IPS-15b (cell line): ENCODE measurements around the gene AMER2.

Experiments used
- H3K27me3 ChIP-seq: one replicate; pipeline ENCODE4 v1.6.1; 2013; ENCODE audit warnings: low read length; ENCODE audit not compliant: control insufficient read depth, insufficient read depth
- H3K36me3 ChIP-seq: one replicate; pipeline ENCODE4 v1.6.1; 2013; ENCODE audit warnings: low read length; ENCODE audit not compliant: control insufficient read depth, insufficient read depth
- H3K4me1 ChIP-seq: one replicate; pipeline ENCODE4 v1.6.1; 2013; ENCODE audit warnings: mild to moderate bottlenecking, low read length; ENCODE audit not compliant: control insufficient read depth, insufficient read depth
- H3K4me3 ChIP-seq: one replicate; pipeline ENCODE4 v1.5.1; 2013; ENCODE audit warnings: low read depth, low read length
- H3K9ac ChIP-seq: one replicate; pipeline ENCODE4 v1.6.1; 2013; ENCODE audit warnings: low read depth, mild to moderate bottlenecking, low read length
- H3K9me3 ChIP-seq: one replicate; pipeline ENCODE4 v1.6.1; 2013; ENCODE audit warnings: mild to moderate bottlenecking, low read length; ENCODE audit not compliant: control insufficient read depth, insufficient read depth

Gene AMER2

DNA sequence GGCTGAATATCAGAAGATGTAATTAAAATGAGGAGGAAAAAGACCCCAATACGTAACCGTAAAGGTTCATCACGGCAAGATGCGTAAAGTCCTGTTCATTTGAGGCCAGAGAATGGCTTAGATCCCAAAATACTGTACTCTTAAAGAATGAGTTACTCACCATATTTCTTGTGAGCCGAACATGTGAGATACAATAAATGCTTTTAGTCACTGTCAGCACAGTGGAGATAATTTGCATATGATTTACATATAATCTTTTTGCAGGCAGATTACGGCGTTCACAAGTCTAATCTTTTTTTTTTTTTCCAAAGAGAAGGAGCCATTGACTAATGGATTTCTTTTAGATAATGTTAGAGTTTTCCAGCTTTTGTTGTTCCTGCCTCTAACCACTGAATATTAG lies 28.4 kb downstream of the AMER2 start:
- H3K4me3 ChIP-seq, result no peak overlapping the region
- H3K9me3 ChIP-seq, result no peaks in the 10 kb centered on the region
- H3K36me3 ChIP-seq, result no peaks in the 10 kb centered on the region
- no peaks in the 10 kb centered on the region for H3K4me1 ChIP-seq
- no peaks in the 10 kb centered on the region for H3K27me3 ChIP-seq
- H3K9ac ChIP-seq, result no peak overlapping the region

DNA sequence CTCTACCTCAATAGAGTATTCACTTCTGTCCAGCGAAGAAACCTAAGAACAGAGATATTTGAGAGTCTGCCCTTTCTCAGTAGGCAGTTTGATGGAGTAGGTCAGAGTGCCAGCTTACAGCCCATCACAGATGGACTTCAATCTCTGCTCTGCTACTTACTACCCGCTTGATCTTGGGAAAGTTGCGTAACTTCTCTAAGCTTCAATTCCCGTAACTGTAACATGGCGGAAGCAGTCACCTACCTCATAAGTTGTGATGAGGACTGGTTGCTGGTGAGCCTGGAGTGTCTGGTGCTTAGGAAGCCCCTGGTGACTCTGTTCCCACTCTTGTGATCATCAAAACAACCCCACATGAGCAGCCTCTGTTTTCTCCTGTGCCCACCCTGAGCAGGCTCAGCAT lies 31.0 kb downstream of the AMER2 start:
- no peak overlapping the region for H3K9ac ChIP-seq
- H3K36me3 ChIP-seq, result no peaks in the 10 kb centered on the region
- H3K9me3 ChIP-seq, result no peaks in the 10 kb centered on the region
- H3K27me3 ChIP-seq, result peaks cover 1% of the 10 kb centered on the region
- H3K4me3 ChIP-seq, result no peak overlapping the region
- H3K4me1 ChIP-seq, result peaks cover 17% of the 10 kb centered on the region

GRCh38 chr13:25137788-25138115 lies 34.3 kb downstream of the AMER2 start:
- no peaks in the 10 kb centered on the region for H3K9me3 ChIP-seq
- H3K4me3 ChIP-seq, result peak overlapping the region; percentile 7

GRCh38 chr13:25136880-25137787 lies 35.0 kb downstream of the AMER2 start:
- peaks cover 8% of the 10 kb centered on the region for H3K27me3 ChIP-seq
- peak overlapping the region; percentile 7 for H3K4me3 ChIP-seq
- no peak overlapping the region for H3K9ac ChIP-seq
- no peaks in the 10 kb centered on the region for H3K36me3 ChIP-seq
- H3K4me1 ChIP-seq, result peaks cover 22% of the 10 kb centered on the region
- no peaks in the 10 kb centered on the region for H3K9me3 ChIP-seq

More at GRCh38 chr13:25137788-25138115, 34.3 kb downstream of the AMER2 start:
- H3K36me3 ChIP-seq, result no peaks in the 10 kb centered on the region
- H3K9ac ChIP-seq, result no peak overlapping the region
- peaks cover 19% of the 10 kb centered on the region for H3K4me1 ChIP-seq
- peaks cover 8% of the 10 kb centered on the region for H3K27me3 ChIP-seq

GRCh38 chr13:25135896-25136295 lies 36.2 kb downstream of the AMER2 start:
- H3K4me1 ChIP-seq, result peaks cover 28% of the 10 kb centered on the region
- H3K9ac ChIP-seq, result no peak overlapping the region
- H3K27me3 ChIP-seq, result peaks cover 8% of the 10 kb centered on the region
- no peaks in the 10 kb centered on the region for H3K36me3 ChIP-seq
- H3K9me3 ChIP-seq, result no peaks in the 10 kb centered on the region
- no peak overlapping the region for H3K4me3 ChIP-seq

- no peak overlapping the region for H3K9ac ChIP-seq
- H3K36me3 ChIP-seq, result no peaks in the 10 kb centered on the region
- H3K4me3 ChIP-seq, result no peak overlapping the region
- peaks cover 28% of the 10 kb centered on the region for H3K4me1 ChIP-seq
- no peaks in the 10 kb centered on the region for H3K9me3 ChIP-seq
- peaks cover 8% of the 10 kb centered on the region for H3K27me3 ChIP-seq
These were observed 39.2 kb downstream of the AMER2 start for GRCh38 chr13:25132751-25133390.

GRCh38 chr13:25131881-25132420 lies 40.1 kb downstream of the AMER2 start:
- Histone ChIP-seq H3K27me3 (peaks cover 8% of the 10 kb centered on the region), H3K4me1 (peaks cover 20% of the 10 kb centered on the region), H3K9me3 (no peaks in the 10 kb centered on the region), H3K36me3 (no peaks in the 10 kb centered on the region), H3K4me3 (no peak overlapping the region), H3K9ac (no peak overlapping the region)

DNA sequence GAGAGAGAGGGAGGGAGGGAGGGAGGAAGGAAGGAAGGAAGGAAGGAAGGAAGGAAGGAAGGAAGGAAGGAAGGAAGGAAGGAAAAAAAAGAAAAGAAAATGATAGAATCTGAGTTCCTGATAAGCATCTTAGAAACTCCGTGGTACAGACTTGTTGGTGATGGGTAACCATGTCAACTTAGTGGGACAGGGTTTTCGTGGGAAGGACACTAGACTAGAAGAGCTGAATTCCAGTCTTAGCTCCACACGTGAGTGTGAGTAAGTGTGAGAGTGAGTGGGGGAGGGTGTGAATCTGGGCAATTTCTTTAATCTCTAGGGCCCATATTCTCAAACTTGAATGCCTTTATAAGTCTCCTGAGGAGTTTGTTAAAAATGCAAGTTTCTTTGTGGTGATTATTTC lies 41.1 kb downstream of the AMER2 start:
- Histone ChIP-seq H3K4me3 (no peak overlapping the region), H3K9ac (no peak overlapping the region), H3K4me1 (peaks cover 10% of the 10 kb centered on the region), H3K9me3 (no peaks in the 10 kb centered on the region), H3K36me3 (no peaks in the 10 kb centered on the region), H3K27me3 (peaks cover 5% of the 10 kb centered on the region)

DNA sequence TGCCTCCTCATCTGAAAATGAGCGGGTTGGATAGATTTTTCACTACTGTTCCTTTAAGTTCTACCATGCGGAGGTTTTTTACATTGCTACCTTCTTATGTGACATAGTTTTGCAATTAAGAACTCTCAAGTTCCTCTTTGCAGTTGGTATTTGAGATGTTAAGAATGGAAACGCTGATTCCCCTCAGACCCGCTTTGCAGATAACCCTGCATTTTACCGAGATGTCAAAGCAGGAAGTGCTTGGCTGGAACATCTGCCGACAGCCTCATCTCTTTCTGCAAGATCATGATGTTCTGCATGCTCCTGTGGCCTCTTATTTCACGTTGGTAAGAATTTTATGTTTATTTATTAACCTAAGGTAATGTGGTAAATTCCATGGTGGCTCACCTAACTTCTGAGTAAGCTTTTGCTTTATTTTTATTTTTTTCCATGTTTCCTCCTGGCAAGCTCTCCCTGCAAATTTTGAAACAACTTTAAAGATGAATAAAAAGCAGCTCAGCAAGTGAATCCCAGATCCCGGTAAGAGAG lies 53.6 kb downstream of the AMER2 start:
- Histone ChIP-seq H3K4me1 (peaks cover 3% of the 10 kb centered on the region), H3K27me3 (peaks cover 4% of the 10 kb centered on the region), H3K9me3 (no peaks in the 10 kb centered on the region), H3K9ac (no peak overlapping the region), H3K36me3 (no peaks in the 10 kb centered on the region), H3K4me3 (no peak overlapping the region)

DNA sequence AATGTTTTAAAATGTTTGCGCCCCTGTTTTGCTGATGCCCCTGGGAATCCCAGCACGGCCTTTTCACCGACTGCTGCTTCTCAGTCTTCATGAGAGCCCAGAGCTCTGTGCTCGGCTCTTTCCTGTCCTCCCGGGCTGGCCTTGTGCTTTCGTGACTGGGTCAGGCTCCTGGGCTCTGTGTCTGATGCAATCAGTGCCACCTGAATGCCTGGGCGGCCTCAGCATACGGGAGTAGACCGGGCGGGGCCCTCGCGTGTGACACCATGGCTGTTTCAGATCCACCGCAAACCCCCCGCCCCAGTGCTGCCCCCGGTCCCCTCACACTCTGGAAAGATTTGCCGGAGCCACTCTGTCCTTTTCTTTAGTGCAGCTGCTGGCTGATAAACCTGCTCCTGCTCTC lies 54.8 kb downstream of the AMER2 start:
- H3K4me1 ChIP-seq, result peaks cover 3% of the 10 kb centered on the region
- H3K4me3 ChIP-seq, result no peak overlapping the region
- H3K9me3 ChIP-seq, result no peaks in the 10 kb centered on the region
- H3K9ac ChIP-seq, result no peak overlapping the region
- H3K27me3 ChIP-seq, result peaks cover 4% of the 10 kb centered on the region
- H3K36me3 ChIP-seq, result no peaks in the 10 kb centered on the region

DNA sequence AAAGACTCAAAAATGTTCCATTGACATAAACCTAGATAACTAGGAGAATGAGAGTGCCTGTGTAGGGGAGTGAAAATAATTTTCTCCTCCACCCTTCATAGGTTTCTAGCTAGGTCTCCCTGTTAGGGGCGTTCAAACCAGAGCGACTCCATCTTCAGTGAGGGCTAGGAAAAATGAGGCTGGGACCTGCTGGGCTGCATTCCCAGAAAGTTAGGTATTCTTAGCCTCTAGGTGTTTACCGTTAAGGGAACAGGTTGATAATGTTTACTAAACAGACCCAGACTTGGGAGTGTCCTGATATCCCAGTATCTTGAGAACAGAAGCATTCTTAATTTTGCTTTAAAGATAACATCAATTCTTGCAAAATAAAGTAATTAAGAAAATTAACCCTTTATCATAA lies 56.0 kb downstream of the AMER2 start:
- Histone ChIP-seq H3K9me3 (no peaks in the 10 kb centered on the region), H3K36me3 (no peaks in the 10 kb centered on the region), H3K4me1 (peaks cover 3% of the 10 kb centered on the region), H3K27me3 (peaks cover 4% of the 10 kb centered on the region), H3K4me3 (no peak overlapping the region), H3K9ac (no peak overlapping the region)
